GM19193 (cell line): ENCODE results near the gene CRTAC1.

ENCODE experiments used
- POLR2A ChIP-seq: IDR thresholded peaks from 4 replicates; pipeline ENCODE4 v1.6.1; 2011; ENCODE audit not compliant: insufficient read depth, insufficient read length; ENCODE audit errors: extremely low read depth

Gene CRTAC1

GRCh38 chr10:97889461-97890265, 140.8 kb downstream of the CRTAC1 start:
- TF ChIP-seq POLR2A, result no peak

DNA sequence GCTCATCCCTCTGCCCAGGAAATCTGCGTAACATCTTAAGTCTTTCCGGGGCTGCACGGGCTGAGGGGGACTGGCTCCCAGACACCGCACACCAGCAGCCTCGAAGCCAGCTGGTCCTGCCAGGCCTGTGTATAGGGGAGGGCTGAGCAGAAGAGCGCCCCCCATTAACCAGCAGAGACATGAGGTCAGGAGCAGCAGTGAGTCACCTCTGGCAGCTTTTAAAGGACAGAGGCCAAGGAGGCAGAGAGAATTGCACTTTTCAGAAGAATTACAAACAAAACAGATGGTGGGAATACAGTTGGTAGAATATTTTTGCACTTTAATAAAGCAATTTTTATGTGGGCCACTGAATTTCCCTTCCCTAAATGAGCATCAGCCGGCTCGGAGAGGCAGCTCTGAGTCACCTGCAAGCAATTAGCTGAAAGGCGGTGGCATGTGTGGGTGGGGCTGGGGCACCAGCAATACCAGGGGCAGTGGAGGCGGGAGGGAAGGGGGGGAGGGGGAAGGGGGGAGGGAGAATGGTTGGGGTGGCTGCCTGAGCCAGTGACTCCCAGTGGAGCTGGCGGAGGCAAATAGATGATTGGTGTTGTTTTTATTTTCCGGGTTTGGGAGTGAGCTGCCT, 141.7 kb downstream of the CRTAC1 start:
- TF ChIP-seq POLR2A, result no peak

DNA sequence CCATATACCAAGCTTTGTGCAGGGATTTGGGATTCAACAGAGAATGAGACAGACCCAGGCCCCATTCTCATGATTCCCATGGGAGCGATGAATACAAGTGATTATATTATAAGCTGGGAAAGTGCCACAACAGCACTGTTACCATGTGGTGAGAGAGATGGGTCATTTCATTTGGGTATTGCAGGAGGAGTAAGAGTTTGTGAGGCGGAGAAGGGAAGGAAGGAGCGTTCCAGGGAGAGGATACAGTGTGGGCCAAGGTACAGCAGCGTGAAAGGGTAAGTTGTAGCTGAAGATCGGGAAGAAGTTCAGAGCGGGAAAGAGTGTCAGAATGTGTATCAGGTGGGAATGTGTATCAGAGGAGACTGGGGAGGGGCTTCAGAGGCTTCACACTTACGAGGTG, 142.3 kb downstream of the CRTAC1 start:
- no peak for TF ChIP-seq POLR2A

DNA sequence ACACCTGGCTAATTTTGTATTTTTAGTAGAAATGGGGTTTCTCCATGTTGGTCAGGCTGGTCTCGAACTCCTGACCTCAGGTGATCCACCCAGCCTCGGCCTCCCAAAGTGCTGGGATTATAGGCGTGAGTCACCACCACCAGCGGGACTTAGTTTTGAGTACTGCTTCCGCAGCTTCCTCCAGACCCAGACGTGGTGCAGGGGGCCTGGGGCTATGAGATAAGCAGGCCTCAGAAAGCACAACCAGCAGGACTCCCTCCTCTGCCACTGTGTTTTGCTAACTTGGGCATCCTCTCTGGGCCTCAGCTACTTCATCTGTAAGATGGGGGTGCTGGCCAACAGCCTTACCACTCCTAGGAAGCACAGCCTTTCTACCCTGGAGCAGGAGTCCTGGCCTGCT, 143.0 kb downstream of the CRTAC1 start:
- TF ChIP-seq POLR2A, result no peak

DNA sequence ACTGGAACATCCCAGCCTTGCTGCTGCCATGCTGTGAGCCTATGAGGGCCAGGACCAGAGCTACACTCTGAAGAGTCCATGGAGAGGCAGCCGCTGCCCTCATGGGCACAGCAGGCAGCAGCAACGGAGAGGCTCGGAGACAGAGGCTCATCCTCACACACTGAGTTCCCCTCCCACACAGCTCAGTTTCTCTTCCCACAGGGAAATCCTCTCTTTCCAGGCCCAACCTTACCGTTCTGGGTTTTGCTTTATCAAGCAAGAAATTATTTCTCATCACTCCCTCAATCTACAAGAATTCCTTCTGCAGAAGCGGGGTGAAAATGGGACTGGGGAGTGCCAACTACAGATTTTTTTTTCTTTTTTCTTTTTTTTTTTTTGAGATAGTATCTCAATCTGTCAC, 144.1 kb downstream of the CRTAC1 start:
- TF ChIP-seq POLR2A, result no peak

DNA sequence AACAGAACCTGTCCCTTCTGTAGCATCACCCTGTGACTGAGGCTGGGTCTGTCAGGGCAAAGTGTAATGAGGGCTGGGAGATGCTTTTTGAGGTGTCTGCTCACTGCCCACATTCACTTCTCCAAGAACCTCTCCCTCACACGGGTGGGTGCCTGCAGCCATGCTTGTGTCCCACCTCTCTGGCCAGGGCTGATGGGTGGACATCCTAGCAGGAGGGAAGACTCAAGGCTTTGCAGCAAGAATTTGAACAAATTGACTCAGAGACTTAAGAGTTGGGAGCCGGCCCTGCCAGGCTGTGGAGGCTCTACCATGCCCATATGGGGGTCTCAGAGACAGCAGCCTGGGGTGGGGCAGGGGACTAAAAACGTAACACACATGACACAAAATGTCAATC, 147.3 kb downstream of the CRTAC1 start:
- no peak for TF ChIP-seq POLR2A

DNA sequence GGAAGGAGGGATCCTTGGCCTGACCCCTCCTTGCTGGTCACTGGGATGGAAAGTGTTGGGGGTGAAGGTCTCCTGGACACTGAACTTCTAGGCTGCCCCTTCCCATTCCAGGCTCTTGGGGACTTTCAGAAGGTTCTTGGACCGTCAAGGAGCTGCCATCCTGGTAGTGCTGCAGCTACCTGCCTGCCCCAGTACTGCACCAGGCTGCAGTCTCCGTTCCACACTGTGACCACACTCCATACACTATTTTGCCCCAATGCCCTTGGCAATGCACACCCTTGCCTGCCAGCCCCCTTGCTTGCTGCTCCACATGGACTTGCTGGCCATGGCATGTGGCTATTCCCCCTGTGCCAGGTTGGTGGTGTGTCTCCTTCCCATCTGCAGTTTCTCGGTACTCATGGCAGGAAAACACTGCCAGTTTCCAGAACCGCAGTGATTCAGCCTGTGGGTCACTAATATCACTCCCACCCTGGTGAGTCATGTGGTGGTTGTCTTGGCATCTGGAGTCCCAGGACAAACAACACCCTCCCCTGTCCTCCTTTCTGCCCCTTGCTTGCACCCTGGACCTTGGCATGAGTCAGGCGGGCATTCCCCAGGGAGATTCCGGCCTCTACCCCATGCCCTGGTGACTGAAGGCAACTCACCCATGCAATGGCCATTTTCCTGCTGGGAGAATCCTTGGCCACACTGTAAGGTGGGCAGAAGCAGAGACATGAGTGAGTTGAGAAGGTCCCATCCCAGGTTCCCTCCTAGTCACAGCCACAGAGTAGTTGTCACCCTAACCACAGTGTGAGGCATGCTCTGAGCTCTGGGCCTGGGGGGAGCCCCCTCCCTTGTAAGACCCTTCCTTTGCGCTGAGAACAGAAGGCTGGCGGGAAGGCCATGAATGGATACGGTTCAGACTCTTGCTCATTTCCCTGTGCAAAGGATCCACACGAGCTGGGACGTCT, 148.0 kb downstream of the CRTAC1 start:
- no peak for TF ChIP-seq POLR2A

DNA sequence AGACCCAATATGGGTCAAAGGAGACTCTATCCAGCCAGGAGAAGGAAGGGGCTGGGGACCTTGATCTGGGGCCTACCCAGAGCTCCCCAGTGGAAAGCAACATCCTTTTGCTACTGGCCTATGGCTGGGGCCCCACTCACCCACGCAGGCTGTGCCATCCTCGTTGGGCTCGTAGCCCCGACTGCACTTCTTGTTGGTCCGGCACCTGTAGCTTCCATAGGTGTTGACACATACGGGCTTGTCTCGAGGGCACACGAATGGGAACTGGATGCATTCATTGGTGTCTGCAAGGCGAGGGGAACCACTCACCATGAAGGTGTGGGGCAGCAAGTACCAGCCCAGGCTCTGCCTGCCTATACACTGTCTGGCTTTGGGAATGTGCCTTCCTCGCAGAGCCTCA, 150.3 kb downstream of the CRTAC1 start:
- no peak for TF ChIP-seq POLR2A

- TF ChIP-seq POLR2A, result no peak
Measured at GRCh38 chr10:97879241-97879640, 151.2 kb downstream of the CRTAC1 start.

GRCh38 chr10:97876402-97876801, 154.0 kb downstream of the CRTAC1 start:
- TF ChIP-seq POLR2A, result no peak

GRCh38 chr10:97875391-97875790, 155.0 kb downstream of the CRTAC1 start:
- no peak for TF ChIP-seq POLR2A

DNA sequence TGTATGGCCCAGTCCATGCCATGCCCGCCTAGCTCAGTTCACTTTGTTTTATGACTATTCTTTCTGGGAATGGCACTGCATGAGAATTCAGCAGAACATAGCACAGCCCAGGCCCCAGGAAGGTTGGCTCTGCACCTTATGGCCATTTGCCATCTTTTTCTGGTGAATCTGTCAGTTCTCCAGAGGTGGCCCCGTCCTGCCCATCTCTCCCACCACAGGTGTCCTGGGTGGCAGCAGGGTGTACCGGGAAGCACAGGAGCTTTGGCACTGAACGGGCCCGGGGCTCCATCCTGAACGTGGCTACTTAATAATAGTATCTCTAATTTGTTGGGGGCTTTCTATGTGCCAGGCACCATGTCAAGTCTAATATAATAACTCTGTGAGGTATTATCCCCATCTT, 156.1 kb downstream of the CRTAC1 start:
- TF ChIP-seq POLR2A, result no peak

- no peak for TF ChIP-seq POLR2A
Measured at GRCh38 chr10:97873569-97873968, 156.9 kb downstream of the CRTAC1 start.

DNA sequence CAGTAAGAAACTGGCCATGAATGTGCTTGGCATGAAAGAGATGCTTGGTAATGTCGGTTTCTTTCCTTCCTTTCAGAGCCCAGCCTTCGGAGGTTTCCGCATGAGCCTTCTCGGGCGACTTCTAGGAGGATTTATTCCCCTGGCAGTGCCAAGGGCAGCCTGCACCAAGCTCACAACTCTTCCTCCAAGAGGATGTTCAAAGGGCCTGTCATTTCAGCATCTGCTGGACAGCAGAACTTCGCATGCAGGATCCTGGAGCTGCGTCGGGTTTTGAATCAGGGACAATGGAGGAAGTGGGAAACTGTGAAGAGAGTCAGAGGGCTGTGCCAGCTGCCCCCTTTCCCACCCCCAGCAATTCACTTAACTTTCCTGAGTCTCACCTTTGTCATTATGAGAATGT, 159.4 kb downstream of the CRTAC1 start:
- no peak for TF ChIP-seq POLR2A
